Mucosa of gallbladder (tissue), 1 donor: ENCODE measurements around the gene PPP4R2. TPM values are rescaled to one million over a fixed set of nuclear protein-coding genes. Genes with fewer than 3 reads are reported as not detected.
"Not testable (repeated sequence)": the region's sequence is repeated elsewhere in the genome, so short reads cannot be mapped to it uniquely, and the experiment has no call there.

Source experiments
- DNase-seq: peaks from one replicate; pipeline ENCODE4 v3.0.0-alpha.2; 2020; ENCODE audit warnings: low spot score
- total RNA-seq: library from RNA; stranded (reverse); gene quantifications from one replicate; pipeline ENCODE4 v1.2.1, GENCODE V29; 2021
- donor health status: DM: no; HTN: no; CAD: no.

PPP4R2 gene
- total RNA-seq, 1 donor from 2014 or later, result 69.1 TPM

DNA sequence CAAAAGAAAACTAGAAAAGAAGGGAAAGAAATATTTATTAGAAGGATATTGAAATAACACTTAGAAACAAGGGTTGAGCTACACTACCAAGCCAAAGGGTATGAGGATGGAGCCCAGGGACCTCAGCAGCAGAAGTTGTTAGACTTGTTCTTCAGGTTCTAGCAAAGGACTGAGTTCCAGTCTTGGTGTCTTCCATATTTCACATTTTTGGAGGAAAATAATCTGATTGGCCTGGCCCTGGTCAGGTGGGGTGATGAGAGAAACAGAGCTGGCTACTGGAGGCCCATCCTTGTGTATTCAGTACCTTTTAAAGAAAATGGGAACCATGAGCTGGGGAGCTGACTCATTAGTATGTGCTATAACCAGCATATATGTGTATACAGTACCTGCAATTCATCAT is 28.2 kb downstream of the PPP4R2 start:
- DNase-seq, result no peak

DNA sequence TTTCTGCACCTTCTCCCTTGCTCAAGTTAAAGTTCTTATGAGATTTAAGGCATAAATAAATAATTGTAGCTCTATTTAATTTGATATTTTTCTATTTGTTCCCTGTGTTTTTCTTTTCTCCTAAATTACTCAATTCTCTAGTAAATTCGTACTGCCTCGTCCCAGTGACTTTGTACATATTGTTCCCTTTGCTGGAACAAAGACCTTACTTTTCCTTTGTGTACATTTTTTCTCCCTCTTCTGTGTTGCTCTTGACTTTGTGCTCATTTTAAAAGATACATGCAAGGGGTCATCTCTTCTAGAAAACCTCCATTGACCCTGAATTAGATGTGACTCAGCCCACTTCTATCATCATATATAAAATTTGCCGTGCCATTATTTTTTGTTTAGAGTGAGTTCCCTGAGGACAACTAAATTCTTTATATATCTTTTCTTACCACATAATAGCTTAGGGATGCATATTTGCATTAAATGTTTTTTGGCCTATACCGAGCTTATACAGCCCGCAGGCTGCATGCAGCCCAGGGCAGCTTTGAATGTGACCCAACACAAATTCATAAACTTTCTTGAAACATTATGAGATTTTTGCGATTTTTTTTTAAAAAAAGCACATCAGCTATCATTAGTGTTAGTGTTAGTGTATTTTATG is 29.6 kb downstream of the PPP4R2 start:
- DNase-seq, result no peak

- no peak for DNase-seq
Observed at GRCh38 chr3:73026760-73027113, 30.1 kb downstream of the PPP4R2 start.

- no peak for DNase-seq
Observed at GRCh38 chr3:73028803-73029202, 32.2 kb downstream of the PPP4R2 start.

- no peak for DNase-seq
Observed at GRCh38 chr3:73029321-73029796, 32.7 kb downstream of the PPP4R2 start.

GRCh38 chr3:73030073-73030597 is 33.5 kb downstream of the PPP4R2 start:
- DNase-seq, result no peak

GRCh38 chr3:73031573-73032103 is 35.0 kb downstream of the PPP4R2 start:
- no peak for DNase-seq

GRCh38 chr3:73036694-73037591 is 40.3 kb downstream of the PPP4R2 start:
- no peak for DNase-seq

- no peak for DNase-seq
Observed at GRCh38 chr3:73041537-73041936, 44.9 kb downstream of the PPP4R2 start.

DNA sequence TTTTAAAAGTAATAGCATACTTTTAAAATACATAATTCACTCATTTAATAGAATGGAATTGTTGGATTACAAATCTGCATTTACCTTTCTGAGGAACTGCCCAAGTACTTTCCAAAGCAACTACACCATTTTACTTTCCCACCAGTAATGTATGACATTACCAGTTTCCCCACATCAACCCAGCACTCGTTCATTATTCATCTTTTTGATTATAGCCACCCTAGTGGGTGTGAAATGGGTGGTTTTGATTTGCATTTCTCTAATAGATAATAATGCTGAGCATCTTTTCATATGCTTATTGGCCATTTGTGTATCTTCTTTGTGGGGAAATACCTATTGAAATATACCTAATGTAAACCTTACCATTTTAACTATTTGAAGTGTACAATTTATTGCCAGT is 46.8 kb downstream of the PPP4R2 start:
- no peak for DNase-seq

GRCh38 chr3:73045391-73045790 is 48.8 kb downstream of the PPP4R2 start:
- DNase-seq, result no peak

- no peak for DNase-seq
Observed at GRCh38 chr3:73046195-73046594, 49.6 kb downstream of the PPP4R2 start.

DNA sequence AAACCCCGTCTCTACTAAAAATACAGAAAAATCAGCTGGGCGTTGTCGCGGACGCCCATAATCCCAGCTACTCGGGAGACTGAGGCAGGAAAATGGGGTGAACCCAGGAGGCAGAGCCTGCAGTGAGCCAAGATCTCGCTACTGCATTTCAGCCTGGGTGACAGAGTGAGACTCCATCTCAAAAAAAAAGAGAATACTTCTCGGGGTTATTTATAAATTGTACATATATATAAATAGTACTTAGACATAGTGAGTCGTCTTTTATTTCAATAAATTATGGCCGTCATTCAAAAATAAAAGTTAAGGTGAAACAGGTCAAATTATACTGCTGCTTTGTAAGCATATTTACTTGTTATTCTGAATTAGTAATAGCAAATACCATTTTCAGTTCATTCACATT is 52.7 kb downstream of the PPP4R2 start:
- no peak for DNase-seq

DNA sequence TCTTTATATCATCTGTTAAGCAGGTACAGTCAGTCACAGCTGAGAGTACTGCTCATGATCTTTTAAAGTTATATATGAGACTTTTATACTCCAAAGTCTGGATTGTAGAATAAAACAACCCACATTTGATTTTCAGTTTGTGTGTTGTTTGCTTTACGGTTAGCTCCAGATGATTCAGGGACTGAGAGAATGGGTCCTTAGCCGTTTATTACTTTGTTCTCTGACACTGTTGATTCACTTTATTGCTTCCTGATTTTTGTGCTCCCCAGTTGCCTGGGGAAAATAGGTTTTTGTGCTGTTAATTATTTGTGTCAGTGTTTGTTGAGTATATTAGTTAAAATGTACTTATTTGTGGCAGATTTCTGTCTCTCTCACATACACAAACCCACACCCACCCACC is 56.2 kb downstream of the PPP4R2 start:
- no peak for DNase-seq

GRCh38 chr3:73055583-73055982 is 59.0 kb downstream of the PPP4R2 start:
- no peak for DNase-seq

DNA sequence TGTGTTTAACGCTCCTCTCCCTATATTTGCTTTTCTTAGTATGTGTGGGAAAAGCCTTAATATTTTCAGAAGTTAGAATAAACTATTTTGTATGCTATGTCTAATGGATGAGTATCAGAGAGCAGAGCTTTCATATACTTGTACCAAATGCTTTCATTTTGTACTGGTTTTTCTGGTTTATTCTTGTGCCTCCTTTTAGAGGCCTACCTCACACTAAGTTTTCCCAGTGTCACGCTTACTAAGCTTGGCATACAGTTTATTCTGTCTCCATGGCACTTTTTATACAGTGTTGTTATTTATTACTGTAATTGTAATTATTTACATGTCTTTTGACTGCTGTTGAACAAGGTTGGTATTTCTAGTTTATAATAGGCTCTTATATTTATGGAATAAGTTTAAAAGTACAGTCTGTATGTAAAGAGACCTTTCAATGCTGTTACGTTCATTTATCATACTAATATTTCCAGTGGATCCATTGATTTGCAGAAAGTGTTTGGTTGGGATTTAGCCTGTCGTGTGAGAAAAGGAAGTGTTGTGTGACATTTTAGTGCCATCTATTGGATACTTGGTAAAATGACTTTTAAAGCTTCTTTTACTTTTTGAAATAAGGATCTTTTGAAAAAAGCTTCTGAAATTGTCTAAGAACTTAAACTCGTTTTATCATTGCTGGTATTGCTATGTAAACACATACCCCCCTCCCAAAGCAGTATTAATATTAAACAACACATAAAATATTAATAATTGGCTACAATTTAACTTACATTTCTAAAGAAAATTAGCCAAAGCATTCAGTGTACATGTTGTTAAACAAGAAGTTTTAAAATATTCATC is 59.6 kb downstream of the PPP4R2 start:
- DNase-seq, result no peak

GRCh38 chr3:73056845-73057150 is 60.2 kb downstream of the PPP4R2 start:
- no peak for DNase-seq

DNA sequence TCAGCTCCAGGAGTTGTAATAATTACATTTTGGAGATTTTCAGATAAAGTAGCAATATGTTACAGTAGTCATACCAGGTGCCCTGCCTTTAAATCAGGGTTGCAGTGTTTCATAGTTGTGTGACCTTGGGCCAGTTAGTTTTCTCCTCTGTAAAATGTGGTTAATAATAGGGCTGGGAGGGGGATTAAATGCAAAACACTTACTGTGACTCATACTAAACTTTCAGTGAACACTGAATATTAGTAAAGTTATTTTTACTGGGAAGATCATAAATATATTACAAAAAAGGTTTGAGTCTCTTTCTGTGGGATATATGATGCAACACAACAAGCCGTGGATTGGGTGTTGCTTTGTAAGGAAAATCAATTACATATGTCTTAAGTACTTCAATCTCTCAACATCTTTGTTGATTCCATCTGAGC is 63.7 kb downstream of the PPP4R2 start:
- no peak for DNase-seq

DNA sequence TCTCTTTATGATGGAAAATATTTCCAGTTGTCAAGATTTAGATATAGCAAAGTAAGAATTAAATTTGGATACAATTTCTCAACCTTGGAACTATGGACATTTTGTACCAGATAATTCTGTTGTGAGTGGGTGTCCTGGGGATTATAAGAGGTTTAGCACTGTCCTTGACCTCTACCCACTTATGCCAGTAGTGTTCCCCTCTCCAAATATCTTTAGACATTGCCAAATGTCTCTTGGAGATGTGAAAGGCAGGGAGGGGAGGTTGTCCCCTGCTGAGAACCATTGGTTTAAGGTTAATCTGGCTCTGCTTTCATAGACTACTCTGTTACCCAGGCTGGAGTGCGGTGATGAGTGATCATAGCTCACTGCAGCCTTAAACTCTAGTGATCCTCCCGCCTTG is 64.8 kb downstream of the PPP4R2 start, which contains the start of gene EBLN2:
Gene EBLN2 (plus strand): TSS at position 244 of the 400 bp plus-strand sequence. CDS start 423 bp downstream, outside the sequence.
- DNase-seq, result no peak

GRCh38 chr3:73066243-73066642 is 69.6 kb downstream of the PPP4R2 start:
- DNase-seq, result not testable (repeated sequence)

DNA sequence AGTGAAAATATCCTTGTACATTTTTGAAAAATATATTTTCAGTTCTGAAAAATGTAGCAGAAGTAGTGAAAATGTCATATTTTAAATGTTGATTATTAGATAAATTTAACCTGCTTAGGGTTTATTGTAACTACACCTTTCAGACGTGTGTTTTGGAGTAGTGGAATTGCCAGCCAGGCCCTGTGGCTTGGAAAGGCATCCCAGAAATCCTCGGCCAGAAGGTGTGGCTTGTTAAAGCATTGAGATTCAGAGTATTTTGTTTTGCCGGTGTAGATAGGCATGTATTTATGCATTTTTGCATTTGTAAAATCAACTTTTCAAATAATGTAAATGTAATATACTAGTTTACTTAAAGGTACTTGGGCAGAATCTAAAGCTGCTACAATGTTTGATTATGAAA is 71.8 kb downstream of the PPP4R2 start:
- DNase-seq, result no peak

DNA sequence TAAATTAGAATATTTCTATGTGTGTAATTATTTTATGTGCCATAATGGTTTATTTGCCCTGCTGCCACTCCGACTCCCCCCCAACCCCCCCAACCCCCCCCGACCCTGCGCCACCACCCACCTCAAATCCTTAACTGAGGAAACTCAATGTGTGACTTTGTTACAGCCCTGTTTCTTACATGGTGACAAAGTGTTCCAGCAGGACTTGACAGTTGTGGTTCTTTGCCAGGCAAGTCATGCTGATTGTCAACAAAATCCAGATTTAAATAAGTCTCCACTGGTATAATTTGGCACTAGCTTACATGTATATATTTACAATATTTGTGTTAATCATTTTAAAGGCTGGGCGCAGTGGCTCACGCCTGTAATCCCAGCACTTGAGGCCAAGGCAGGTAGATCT is 72.6 kb downstream of the PPP4R2 start:
- DNase-seq, result no peak
